ENCODE data around the gene ANTXR1.

ANTXR1 gene

GRCh38 chr2:69183659-69184058 is 170.7 kb downstream of the ANTXR1 start:
- Histone ChIP-seq H3K9ac (ENCODE audit: low read depth, low read length) (no peak overlapping the region), H3K27ac (ENCODE audit: low read length) (no peak overlapping the region), H3K4me3 (ENCODE audit: low read length) (no peak overlapping the region), H3K36me3 (ENCODE audit: insufficient read depth, low read depth, low read length) (peaks cover 18% of the 10 kb centered on the region; the same call in 1 of the 2 replicates), H3K9me3 (ENCODE audit: insufficient read depth, low read depth, low read length) (no peaks in the 10 kb centered on the region), H3K4me1 (ENCODE audit: insufficient read depth, low read length) (no peaks in the 10 kb centered on the region; the same call in 1 of the 2 replicates), H3K27me3 (ENCODE audit: insufficient read depth, low read length) (no peaks in the 10 kb centered on the region)

GRCh38 chr2:69184224-69184623 is 171.2 kb downstream of the ANTXR1 start:
- peaks cover 18% of the 10 kb centered on the region; the same call in 1 of the 2 replicates for H3K36me3 ChIP-seq (ENCODE audit: insufficient read depth, low read depth, low read length)
- no peak overlapping the region for H3K27ac ChIP-seq (ENCODE audit: low read length)
- no peaks in the 10 kb centered on the region for H3K4me1 ChIP-seq (ENCODE audit: insufficient read depth, low read length)
- no peaks in the 10 kb centered on the region for H3K27me3 ChIP-seq (ENCODE audit: insufficient read depth, low read length)
- H3K4me3 ChIP-seq (ENCODE audit: low read length), result no peak overlapping the region
- H3K9me3 ChIP-seq (ENCODE audit: insufficient read depth, low read depth, low read length), result no peaks in the 10 kb centered on the region
- no peak overlapping the region; the same call in 1 of the 2 replicates for H3K9ac ChIP-seq (ENCODE audit: low read depth, low read length)

- Histone ChIP-seq H3K27ac (ENCODE audit: low read length) (no peak overlapping the region), H3K4me1 (ENCODE audit: insufficient read depth, low read length) (peaks cover 3% of the 10 kb centered on the region), H3K9ac (ENCODE audit: low read depth, low read length) (no peak overlapping the region), H3K36me3 (ENCODE audit: insufficient read depth, low read depth, low read length) (peaks cover 18% of the 10 kb centered on the region; the same call in 1 of the 2 replicates), H3K9me3 (ENCODE audit: insufficient read depth, low read depth, low read length) (no peaks in the 10 kb centered on the region), H3K27me3 (ENCODE audit: insufficient read depth, low read length) (no peaks in the 10 kb centered on the region), H3K4me3 (ENCODE audit: low read length) (no peak overlapping the region)
These were observed 172.8 kb downstream of the ANTXR1 start for GRCh38 chr2:69185807-69186206.

GRCh38 chr2:69186614-69187013 is 173.6 kb downstream of the ANTXR1 start:
- Histone ChIP-seq H3K27ac (ENCODE audit: low read length) (no peak overlapping the region), H3K4me1 (ENCODE audit: insufficient read depth, low read length) (peaks cover 10% of the 10 kb centered on the region), H3K36me3 (ENCODE audit: insufficient read depth, low read depth, low read length) (peaks cover 18% of the 10 kb centered on the region; the same call in 1 of the 2 replicates), H3K27me3 (ENCODE audit: insufficient read depth, low read length) (no peaks in the 10 kb centered on the region), H3K9me3 (ENCODE audit: insufficient read depth, low read depth, low read length) (no peaks in the 10 kb centered on the region), H3K9ac (ENCODE audit: low read depth, low read length) (no peak overlapping the region), H3K4me3 (ENCODE audit: low read length) (no peak overlapping the region)

GRCh38 chr2:69188182-69188900 is 175.4 kb downstream of the ANTXR1 start:
- Histone ChIP-seq H3K9me3 (ENCODE audit: insufficient read depth, low read depth, low read length) (no peaks in the 10 kb centered on the region), H3K27me3 (ENCODE audit: insufficient read depth, low read length) (no peaks in the 10 kb centered on the region), H3K9ac (ENCODE audit: low read depth, low read length) (no peak overlapping the region), H3K4me3 (ENCODE audit: low read length) (no peak overlapping the region), H3K4me1 (ENCODE audit: insufficient read depth, low read length) (peaks cover 10% of the 10 kb centered on the region), H3K36me3 (ENCODE audit: insufficient read depth, low read depth, low read length) (peaks cover 15% of the 10 kb centered on the region; the same call in 1 of the 2 replicates), H3K27ac (ENCODE audit: low read length) (no peak overlapping the region)

- Histone ChIP-seq H3K4me3 (ENCODE audit: low read length) (no peak overlapping the region), H3K27ac (ENCODE audit: low read length) (peak overlapping the region; percentile 6), H3K9ac (ENCODE audit: low read depth, low read length) (no peak overlapping the region), H3K36me3 (ENCODE audit: insufficient read depth, low read depth, low read length) (peaks cover 15% of the 10 kb centered on the region; the same call in 1 of the 2 replicates), H3K9me3 (ENCODE audit: insufficient read depth, low read depth, low read length) (no peaks in the 10 kb centered on the region), H3K27me3 (ENCODE audit: insufficient read depth, low read length) (no peaks in the 10 kb centered on the region), H3K4me1 (ENCODE audit: insufficient read depth, low read length) (peaks cover 10% of the 10 kb centered on the region)
These were observed 177.9 kb downstream of the ANTXR1 start for GRCh38 chr2:69190743-69191404.

- peaks cover 16% of the 10 kb centered on the region; the same call in 1 of the 2 replicates for H3K36me3 ChIP-seq (ENCODE audit: insufficient read depth, low read depth, low read length)
- no peaks in the 10 kb centered on the region for H3K9me3 ChIP-seq (ENCODE audit: insufficient read depth, low read depth, low read length)
- no peak overlapping the region for H3K4me3 ChIP-seq (ENCODE audit: low read length)
- no peak overlapping the region for H3K9ac ChIP-seq (ENCODE audit: low read depth, low read length)
- H3K27ac ChIP-seq (ENCODE audit: low read length), result peak overlapping the region; percentile 6
- peaks cover 10% of the 10 kb centered on the region for H3K4me1 ChIP-seq (ENCODE audit: insufficient read depth, low read length)
- H3K27me3 ChIP-seq (ENCODE audit: insufficient read depth, low read length), result no peaks in the 10 kb centered on the region
These were observed 178.7 kb downstream of the ANTXR1 start for GRCh38 chr2:69191634-69192033.

GRCh38 chr2:69192176-69192945 is 179.4 kb downstream of the ANTXR1 start:
- peaks cover 22% of the 10 kb centered on the region; the same call in 1 of the 2 replicates for H3K36me3 ChIP-seq (ENCODE audit: insufficient read depth, low read depth, low read length)
- H3K27me3 ChIP-seq (ENCODE audit: insufficient read depth, low read length), result no peaks in the 10 kb centered on the region
- H3K27ac ChIP-seq (ENCODE audit: low read length), result no peak overlapping the region
- H3K4me3 ChIP-seq (ENCODE audit: low read length), result no peak overlapping the region
- no peaks in the 10 kb centered on the region for H3K9me3 ChIP-seq (ENCODE audit: insufficient read depth, low read depth, low read length)
- peaks cover 10% of the 10 kb centered on the region for H3K4me1 ChIP-seq (ENCODE audit: insufficient read depth, low read length)
- no peak overlapping the region for H3K9ac ChIP-seq (ENCODE audit: low read depth, low read length)

GRCh38 chr2:69195706-69196105 is 182.7 kb downstream of the ANTXR1 start:
- Histone ChIP-seq H3K9me3 (ENCODE audit: insufficient read depth, low read depth, low read length) (no peaks in the 10 kb centered on the region), H3K9ac (ENCODE audit: low read depth, low read length) (no peak overlapping the region), H3K4me1 (ENCODE audit: insufficient read depth, low read length) (peaks cover 7% of the 10 kb centered on the region), H3K36me3 (ENCODE audit: insufficient read depth, low read depth, low read length) (peaks cover 22% of the 10 kb centered on the region; the same call in 1 of the 2 replicates), H3K4me3 (ENCODE audit: low read length) (no peak overlapping the region), H3K27me3 (ENCODE audit: insufficient read depth, low read length) (no peaks in the 10 kb centered on the region), H3K27ac (ENCODE audit: low read length) (no peak overlapping the region)

- H3K27ac ChIP-seq (ENCODE audit: low read length), result no peak overlapping the region
- H3K36me3 ChIP-seq (ENCODE audit: insufficient read depth, low read depth, low read length), result peaks cover 22% of the 10 kb centered on the region; the same call in 1 of the 2 replicates
These were observed 183.5 kb downstream of the ANTXR1 start for GRCh38 chr2:69196327-69197117.

GRCh38 chr2:69200107-69200520 is 187.1 kb downstream of the ANTXR1 start:
- no peaks in the 10 kb centered on the region for H3K9me3 ChIP-seq (ENCODE audit: insufficient read depth, low read depth, low read length)
- no peak overlapping the region for H3K9ac ChIP-seq (ENCODE audit: low read depth, low read length)
- H3K36me3 ChIP-seq (ENCODE audit: insufficient read depth, low read depth, low read length), result 0 out of 2 replicates have a peak, but pooled peaks cover 7% of the 10 kb centered on the region
- no peak overlapping the region for H3K27ac ChIP-seq (ENCODE audit: low read length)
- no peaks in the 10 kb centered on the region for H3K4me1 ChIP-seq (ENCODE audit: insufficient read depth, low read length)
- H3K4me3 ChIP-seq (ENCODE audit: low read length), result no peak overlapping the region
- no peaks in the 10 kb centered on the region for H3K27me3 ChIP-seq (ENCODE audit: insufficient read depth, low read length)

More at GRCh38 chr2:69196327-69197117, 183.5 kb downstream of the ANTXR1 start:
- no peaks in the 10 kb centered on the region for H3K9me3 ChIP-seq (ENCODE audit: insufficient read depth, low read depth, low read length)
- no peaks in the 10 kb centered on the region for H3K27me3 ChIP-seq (ENCODE audit: insufficient read depth, low read length)
- no peaks in the 10 kb centered on the region for H3K4me1 ChIP-seq (ENCODE audit: insufficient read depth, low read length)
- no peak overlapping the region for H3K9ac ChIP-seq (ENCODE audit: low read depth, low read length)
- no peak overlapping the region for H3K4me3 ChIP-seq (ENCODE audit: low read length)
